HG03439 (cell line): ENCODE results near the gene TNXB.
"Not testable (repeated sequence)": the region's sequence is repeated elsewhere in the genome, so short reads cannot be mapped to it uniquely, and the experiment has no call there.

Source experiments
- ATAC-seq: cut with Tn5 transposase; IDR thresholded peaks from one replicate; pipeline ENCODE4 v1.9.1; 2021; ENCODE audit warnings: mild to moderate bottlenecking, moderate library complexity; ENCODE audit not compliant: unreplicated experiment

Gene TNXB

DNA sequence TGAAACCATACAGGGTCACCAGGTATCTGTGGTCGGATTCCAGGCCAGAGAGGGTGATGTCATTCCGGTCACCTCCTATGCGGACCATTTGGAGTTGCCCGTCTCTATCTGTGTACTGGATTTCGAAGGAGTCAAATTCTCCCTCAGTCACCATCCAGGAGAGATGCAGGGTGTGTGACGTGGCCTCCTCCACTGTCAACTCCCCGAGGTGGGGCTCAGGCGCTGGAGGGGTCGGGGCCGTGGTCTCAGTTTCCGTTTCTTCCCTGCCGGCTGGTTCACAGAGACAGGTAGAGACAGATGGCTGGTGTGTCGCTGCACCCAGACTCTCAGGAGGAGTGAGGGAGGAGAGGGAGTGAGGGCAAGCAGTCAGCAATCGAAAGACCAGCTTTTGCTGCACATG is 40.3 kb downstream of the TNXB start:
- no peak for ATAC-seq

DNA sequence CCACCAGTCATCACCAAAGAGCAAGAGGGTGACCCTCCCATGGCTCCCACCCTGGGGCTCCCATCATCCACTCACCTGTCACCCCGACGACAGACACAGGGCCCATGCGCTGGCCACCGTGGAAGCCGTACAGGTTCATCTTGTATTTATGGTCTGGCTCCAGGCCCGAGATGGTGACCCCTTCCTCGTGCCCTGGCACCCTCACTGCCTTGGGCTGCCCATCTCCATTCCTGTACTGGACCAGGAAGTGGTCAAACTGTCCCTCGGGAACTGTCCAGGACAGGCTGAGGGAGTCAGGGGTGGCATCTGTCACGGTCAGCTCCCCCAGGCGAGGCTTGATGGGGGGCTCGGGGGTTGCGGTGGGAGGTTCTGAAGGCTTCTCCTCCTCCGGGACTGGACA is 40.8 kb downstream of the TNXB start:
- ATAC-seq, result not testable (repeated sequence)

DNA sequence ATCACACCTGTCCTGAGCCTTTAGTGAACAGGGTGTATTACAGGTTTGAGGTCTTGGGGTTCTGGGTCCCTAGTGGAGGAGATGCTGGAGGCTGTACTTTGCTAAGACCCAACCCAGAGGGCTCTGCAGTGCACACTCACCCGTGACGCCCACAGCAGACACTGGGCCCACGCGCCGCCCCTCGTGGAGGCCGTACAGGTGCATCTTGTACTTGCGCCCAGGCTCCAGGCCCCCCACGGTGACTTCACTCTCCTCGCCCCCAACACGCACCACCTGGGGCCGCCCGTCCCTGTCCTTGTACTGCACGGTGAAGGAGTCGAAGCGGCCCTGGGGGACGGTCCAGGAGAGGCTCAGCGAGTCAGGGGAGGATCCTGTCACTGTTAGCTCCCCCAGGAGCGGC is 41.6 kb downstream of the TNXB start:
- not testable (repeated sequence) for ATAC-seq

DNA sequence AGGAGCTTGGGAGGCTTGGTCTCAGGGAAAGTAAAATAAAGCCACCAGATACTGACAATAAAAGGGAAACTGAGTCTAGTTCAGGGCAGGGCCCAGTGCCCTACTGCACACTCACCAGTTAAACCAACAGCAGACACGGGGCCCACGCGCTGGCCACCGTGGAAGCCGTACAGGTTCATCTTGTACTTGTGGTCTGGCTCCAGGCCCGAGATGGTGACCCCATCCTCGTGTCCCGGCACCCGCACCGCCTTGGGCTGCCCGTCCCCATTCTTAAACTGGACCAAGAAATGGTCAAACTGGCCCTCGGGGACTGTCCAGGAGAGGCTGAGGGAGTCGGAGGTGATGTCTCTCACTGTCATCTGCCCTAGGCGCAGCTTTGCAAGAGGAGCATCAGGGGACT is 44.4 kb downstream of the TNXB start:
- ATAC-seq, result no peak

DNA sequence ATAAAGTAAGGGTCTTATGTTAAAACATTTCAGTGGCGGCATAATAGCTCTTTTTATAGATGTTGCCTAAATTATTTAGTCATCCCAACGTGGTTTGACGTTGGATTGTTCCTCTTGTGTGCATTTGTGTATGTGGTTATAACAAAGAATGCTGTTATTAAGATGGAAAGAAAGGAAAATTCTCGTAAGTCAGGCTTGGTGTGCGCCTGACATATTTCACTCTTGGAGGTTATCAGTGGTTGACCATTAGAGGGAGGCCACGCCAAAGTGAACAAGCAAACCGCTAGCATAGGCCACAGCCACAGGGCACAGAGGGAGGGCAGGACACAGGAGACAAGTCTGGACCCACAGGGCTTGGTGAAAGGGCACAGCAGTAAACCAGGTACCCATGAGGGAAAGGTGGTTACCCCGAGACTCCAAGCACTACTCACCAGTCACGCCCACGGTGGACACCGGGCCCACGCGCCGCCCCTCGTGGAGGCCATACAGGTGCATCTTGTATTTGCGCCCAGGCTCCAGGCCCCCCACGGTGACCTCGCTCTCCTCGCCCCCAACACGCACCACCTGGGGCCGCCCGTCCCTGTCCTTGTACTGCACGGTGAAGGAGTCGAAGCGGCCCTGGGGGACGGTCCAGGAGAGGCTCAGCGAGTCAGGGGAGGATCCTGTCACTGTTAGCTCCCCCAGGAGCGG is 48.0 kb downstream of the TNXB start:
- ATAC-seq, result no peak

DNA sequence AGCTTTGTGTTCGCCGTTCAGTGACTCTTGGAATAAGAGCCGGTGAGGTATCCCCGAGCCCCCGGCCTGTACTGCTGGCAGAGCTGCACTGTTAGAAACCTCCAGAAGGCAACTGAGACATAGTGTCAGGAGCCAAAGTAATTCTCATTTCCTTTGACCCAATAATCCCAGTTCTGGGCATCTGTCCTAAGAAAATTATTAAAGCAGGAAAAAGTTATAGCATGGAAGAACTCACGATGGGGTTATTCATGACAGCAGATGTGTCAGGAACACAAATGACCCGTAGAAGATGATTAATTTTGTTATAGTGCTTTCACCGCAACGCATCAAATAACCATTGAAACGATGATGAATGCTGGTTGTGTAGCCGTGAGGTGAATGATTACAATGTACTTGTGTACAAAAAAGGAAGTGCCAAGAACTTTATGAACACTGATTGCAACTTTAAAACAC is 50.6 kb downstream of the TNXB start:
- no peak for ATAC-seq

DNA sequence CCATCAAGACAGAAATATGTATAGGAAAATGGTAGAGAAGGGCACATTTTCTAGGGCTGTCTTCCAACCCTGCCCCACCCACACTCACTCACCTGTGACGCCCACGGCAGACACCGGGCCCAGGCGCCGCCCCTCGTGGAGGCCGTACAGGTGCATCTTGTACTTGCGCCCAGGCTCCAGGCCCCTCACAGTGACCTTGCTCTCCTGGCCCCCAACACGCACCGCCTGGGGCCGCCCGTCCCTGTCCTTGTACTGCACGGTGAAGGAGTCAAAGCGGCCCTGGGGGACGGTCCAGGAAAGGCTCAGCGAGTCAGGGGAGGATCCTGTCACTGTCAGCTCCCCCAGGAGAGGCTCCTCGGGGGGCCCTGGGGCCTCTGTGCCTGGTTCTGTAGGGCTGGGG is 51.2 kb downstream of the TNXB start:
- no peak for ATAC-seq

DNA sequence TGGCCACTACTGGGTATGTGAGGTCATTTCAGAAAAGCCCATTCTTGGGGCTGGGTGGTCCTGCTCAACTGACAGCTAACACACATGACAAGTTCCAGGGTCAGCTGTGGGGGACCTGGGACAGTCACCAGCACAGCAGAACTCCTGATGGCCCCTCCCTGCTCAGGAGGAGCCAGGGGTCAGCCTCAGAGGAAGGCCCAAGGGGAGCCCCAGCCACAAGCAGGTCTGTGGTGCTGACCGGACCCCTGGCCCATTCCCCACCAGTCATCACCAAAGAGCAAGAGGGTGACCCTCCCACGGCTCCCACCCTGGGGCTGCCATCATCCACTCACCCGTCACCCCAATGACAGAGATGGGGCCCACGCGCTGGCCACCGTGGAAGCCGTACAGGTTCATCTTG is 52.9 kb downstream of the TNXB start:
- no peak for ATAC-seq

DNA sequence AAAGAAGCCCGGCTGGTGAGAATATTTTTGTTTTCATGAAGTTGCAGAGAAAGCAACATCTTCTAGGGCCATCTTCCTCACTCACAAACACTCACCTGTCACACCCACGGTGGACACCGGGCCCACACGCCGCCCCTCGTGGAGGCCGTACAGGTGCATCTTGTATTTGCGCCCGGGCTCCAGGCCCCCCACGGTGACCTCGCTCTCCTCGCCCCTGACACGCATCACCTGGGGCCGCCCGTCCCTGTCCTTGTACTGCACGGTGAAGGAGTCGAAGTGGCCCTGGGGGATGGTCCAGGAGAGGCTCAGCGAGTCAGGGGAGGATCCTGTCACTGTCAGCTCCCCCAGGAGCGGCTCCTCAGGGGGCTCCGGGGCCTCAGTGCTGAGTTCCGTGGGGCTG is 53.4 kb downstream of the TNXB start:
- ATAC-seq, result not testable (repeated sequence)

DNA sequence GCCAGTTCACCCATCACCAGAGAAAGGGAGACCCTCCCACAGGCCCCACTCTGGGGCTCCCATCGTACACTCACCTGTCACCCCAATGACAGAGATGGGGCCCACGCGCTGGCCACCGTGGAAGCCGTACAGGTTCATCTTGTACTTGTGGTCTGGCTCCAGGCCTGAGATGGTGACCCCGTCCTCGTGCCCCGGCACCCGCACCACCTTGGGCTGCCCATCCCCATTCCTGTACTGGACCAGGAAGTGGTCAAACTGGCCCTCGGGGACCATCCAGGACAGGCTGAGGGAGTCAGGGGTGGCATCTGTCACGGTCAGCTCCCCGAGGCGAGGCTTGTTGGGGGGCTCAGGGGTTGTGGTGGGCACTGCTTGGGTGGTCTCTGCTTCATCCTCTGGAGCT is 55.8 kb downstream of the TNXB start:
- not testable (repeated sequence) for ATAC-seq

DNA sequence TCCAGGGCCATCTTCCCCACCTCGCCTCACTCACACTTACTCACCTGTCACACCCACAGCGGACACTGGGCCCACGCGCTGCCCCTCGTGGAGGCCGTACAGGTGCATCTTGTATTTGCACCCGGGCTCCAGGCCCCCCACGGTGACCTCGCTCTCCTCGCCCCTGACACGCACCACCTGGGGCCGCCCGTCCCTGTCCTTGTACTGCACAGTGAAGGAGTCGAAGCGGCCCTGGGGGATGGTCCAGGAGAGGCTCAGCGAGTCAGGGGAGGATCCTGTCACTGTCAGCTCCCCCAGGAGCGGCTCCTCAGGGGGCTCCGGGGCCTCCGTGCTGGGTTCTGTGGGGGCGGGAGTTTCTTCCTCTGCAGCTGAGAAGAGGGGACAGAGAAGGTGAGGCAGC is 56.5 kb downstream of the TNXB start:
- ATAC-seq, result not testable (repeated sequence)

DNA sequence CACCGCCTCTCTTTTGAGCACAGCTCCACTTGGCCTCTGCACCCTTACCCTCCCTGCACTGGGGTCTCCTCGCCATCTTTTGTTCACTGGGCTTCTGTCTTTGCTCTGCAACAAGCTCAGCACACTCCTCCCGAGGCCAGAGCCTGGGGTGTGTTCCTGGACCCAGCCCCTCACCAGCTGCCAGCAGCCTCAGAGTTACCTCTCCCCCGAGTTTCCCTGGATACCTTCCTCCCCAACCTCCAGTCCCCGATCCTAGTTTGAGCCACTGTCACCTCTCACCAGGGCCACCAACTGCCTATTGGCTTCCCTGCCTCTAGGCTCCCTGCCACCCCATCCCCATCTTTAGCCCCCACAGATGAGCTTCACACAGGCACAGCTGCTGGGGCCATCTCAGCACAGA is 58.6 kb downstream of the TNXB start:
- ATAC-seq, result no peak

DNA sequence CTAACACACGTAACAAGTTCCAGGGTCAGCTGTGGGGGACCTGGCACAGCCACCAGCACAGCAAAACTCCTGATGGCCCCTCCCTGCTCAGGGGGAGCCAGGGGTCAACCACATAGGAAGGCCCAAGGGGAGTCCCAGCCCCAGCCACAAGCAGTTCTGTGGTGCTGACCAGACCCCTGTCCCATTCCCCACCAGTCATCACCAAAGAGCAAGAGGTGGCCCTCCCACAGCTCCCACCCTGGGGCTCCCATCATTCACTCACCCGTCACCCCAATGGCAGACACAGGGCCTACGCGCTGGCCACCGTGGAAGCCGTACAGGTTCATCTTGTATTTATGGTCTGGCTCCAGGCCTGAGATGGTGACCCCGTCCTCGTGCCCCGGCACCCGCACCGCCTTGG is 59.4 kb downstream of the TNXB start:
- ATAC-seq, result not testable (repeated sequence)

DNA sequence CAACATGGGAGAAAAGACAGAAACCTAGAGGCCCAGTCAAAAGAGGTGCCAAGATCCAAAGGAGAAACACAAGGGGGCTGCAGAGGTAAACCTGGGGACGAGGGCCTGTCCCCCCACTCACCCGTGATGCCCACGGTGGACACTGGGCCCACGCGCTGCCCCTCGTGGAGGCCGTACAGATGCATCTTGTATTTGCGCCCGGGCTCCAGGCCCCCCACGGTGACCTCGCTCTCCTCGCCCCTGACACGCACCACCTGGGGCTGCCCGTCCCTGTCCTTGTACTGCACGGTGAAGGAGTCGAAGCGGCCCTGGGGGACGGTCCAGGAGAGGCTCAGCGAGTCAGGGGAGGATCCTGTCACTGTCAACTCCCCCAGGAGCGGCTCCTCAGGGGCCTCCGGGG is 60.0 kb downstream of the TNXB start:
- not testable (repeated sequence) for ATAC-seq

DNA sequence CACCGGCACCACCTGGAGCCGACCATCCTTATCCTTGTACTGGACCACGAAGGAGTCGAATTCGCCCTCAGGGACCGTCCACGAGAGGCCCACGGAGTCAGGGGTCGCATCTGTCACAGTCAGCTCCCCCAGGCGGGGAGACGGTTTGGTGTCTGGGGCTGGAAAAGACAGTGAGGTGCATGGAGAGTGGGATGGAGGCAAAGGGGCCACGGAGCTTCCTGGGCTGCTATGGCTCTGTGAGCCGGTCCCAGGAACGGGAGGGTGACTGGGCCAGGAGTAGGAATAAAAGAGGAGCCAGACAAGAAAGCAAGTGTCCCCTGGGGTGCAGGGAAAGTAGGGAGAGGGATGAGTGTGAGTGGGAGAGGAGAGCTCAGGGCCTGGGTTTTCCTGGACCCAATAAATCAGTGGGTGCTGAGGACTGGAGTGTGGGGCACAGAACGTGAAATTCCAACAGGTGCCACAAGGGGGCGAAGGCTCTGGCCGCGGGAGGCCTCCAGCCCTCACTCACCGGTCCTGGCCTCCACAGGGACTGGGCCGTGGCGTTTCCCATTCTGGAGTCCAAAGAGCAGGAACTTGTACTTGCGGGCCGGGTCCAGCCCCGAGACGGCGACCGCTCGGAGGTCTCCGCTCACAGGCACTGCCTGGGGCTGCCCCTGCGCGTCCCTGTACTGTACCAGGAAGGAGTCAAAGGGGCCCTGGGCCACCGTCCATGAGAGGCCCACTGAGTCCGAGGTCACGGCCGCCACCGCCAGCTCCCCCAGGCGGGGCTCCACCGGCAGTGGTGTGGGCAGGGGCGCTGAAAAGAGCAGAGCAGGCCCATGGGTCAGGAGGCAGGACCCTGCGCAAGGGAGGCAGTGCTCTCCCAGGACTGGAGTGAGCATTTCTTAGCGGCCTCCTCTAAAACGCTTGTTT is 61.0 kb downstream of the TNXB start:
- peak; percentile 58 for ATAC-seq

DNA sequence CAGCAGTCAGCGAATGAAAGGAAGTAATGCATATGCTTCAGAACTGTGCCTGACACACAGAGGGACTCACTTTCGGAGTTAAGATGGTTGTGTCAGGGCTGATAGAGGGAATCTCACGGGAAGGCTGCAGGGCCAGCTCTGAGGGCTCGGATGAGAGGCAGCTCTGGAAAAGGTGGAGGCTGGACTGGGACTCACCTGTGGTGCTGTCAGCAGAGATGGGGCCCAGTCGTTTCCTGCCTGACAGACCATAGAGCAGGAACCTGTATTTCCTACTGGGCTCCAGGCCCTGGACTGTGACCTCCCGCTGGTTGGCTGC is 61.6 kb downstream of the TNXB start:
- no peak for ATAC-seq

DNA sequence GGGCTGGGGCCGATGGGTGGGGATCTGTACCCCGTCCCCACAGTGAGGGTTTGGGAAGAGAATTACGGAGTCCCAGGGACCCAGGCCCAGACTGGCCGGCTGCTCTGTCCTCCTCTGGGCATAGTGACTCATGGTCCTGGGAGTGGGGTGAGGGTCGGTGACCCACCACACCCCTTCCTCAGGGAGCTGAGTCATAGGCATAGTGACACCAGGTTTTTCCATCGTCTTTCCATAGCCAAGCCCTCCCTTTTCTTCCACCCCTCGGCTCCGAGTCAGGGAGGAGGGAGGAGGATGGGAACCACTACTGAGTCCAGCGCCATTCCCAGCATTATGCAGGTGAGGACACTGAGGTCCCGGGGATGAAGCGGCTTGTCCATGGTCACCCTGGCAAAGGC is 62.1 kb downstream of the TNXB start:
- no peak for ATAC-seq

DNA sequence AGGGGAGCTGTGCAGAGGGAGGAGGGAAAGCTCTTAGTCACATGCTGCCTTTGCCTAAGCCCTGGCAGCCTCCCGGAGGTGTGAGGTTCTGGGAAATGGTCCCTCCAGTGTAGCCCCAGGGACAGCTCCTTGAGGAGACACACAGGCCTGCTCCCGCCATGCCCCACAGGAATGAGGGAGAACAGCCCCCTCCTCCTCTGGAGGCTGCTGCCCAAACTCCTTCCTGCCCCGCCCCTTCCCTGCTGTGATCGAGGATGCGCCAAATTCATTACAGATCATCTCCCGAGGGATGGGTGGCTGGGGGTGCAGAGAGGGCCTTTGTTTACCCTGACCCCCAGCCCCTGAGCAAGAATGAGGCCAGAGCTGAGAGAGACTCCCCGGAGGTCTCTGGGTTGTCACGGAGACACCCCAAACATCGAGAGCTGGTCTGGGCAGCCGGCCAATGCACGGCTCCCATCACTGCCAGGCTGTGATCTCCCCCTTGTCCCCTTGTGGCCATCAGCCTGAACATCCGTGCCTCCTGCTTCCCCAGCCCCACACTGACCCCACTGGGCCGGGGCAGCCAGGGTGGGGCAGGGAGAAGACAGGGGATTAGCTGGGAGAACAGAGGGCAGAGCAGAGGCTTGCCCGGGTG is 62.6 kb downstream of the TNXB start:
- ATAC-seq, result no peak

DNA sequence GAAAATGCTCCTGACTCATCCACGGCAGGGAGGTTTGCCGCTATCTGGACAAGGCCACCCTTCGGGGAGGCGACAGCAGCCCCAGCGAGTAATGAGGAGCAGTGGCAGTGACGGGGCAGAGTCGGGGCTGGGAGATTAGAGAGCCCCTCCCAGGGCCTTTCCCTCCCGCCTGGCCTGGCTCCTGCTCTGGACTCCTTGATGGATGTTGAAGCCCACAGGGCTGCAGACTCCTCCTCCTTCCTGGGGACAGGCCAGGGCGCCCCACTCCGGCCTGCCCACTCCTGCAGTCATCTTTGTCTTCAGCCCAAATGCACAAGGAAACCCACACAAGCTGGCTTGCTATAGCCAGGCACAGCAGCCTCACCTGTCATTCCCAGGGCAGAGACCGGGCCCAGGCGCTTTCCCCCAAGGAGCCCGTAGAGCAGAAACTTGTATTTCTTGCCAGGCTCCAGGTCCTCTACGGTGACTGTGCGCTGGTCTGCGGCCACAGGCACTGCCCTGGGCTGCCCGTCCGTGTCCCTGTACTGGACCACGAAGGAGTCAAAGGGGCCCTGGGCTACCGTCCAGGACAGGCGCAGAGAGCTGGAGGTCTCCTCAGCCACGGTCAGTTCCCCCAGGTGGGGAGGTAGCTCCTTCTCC is 63.2 kb downstream of the TNXB start:
- no peak for ATAC-seq

DNA sequence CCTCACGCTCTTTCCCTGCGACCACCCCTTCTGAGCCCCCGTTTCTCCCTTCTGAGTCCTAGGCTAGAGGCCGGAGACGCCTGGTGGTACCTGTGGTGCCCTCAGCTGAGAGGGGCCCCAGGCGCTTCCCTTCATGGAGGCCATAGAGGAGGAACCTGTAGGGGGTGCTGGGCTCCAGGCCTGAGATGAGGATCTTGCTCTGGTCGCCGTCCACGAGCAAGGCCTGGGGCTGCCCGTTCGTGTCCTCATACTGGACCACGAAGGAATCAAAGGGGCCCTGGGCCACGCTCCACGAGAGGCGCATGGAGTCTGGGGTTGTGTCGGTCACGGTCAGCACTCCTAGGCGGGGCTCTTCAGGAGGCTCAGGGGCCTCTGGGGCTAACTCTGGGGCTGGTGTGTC is 64.2 kb downstream of the TNXB start:
- not testable (repeated sequence) for ATAC-seq

DNA sequence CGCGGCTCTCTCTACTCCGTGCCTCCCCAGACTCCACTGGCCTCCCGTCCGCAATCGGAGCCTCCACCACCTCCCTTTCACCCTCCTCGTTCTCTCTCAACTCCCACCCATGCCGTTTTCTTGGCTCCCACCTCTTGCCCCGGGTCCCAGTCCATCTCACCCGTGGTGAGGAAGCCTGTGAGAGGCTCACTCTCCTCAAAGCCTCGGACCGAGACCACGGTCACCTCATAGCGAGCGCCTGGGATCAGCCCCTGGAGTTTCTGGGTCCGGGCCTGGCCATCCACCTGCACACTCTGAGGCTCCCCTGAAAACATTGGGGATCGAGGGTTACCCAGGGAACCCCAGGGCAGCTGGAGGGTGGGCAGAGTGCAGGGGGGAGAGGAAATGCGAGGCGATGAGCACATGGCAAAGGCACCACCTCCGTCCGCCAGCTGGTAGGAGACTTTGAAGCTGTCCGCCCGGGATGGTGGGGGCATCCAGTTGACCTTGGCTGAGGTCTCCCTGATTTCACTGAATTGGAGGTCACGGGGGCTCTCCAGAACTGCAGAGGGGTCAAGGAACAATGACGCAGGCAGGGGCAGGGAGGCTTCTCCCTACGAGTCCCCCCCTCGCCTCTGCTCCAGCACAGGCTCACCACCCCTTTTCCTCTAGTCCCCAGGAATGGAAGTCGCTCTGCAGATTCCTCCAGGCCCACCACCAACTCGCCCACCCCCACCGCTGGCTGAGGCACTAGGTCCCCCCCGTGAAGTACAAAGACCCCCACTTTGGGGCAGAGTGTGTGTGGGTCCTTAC is 65.4 kb downstream of the TNXB start:
- ATAC-seq, result not testable (repeated sequence)
